Amygdala (tissue), 56 donors: ENCODE results near the gene PDCD6IP.

Source experiments
- DNase-seq, 56 donors: peaks; one replicate each; lab custom pipeline; 2025; lab: John Stamatoyannopoulos, UW

PDCD6IP gene

GRCh38 chr3:33884701-33885100 lies 86.3 kb downstream of the PDCD6IP start:
- DNase-seq: no peak

GRCh38 chr3:33885496-33885895 lies 87.1 kb downstream of the PDCD6IP start:
- DNase-seq: no peak

DNA sequence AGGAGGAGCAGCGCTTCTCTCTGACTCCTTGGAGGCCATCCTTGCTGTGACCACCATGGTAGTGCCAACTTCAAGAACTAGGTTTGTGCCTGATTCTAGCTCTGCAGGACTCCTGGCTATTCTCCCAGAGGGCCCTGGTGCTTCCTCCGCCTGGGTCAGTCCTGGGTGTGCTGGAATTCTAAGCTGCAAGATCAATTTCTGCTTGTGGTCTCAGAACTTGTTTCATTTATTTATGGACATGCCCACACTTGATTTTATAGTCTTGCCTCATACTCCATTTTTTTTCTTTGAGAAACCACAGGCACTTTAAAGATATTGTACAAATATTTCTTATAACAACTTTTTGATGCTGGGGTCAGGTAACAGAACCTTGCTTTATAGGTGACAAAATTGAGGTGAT lies 87.6 kb downstream of the PDCD6IP start:
- DNase-seq: no peak

DNA sequence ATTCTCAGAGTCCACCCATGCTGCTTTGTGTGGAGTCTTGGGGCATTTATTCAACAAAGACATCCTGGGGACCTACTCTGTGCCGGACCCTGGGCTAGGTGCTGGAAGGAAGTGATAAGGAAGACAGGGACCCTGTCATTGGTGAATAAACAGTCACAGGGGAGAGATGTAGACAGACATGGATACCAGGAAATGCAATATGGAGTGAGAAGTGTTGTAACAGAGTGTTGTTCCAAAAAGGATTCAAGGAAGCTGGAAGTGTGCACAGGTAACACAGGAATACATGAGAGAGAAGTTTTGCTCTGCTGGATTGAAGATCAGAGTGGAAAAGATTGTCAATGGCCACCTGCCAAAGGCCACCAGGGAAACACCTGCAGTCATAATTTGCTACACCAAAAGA lies 89.0 kb downstream of the PDCD6IP start:
- DNase-seq: no peak

- DNase-seq: no peak
Measured at GRCh38 chr3:33889394-33890039, 91.1 kb downstream of the PDCD6IP start.

DNA sequence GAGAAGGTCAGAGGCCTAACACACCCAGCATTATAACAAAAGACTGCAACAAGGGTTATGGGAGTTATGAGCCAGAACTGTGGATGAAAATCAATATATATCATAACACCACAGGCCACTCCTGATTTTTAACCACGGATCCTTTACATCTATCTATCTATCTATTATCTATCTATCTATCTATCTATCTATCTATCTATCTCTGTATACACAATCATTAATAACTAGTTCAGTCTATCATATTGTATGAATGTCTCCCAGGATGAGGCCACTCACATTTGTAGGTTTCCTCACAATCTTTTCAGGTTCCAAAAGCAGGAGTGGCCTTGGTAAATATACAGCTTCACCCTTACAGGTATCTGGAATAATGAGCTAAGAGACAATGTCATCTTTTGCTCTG lies 94.2 kb downstream of the PDCD6IP start:
- no peak for DNase-seq

GRCh38 chr3:33895658-33896057 lies 97.2 kb downstream of the PDCD6IP start:
- no peak for DNase-seq

DNA sequence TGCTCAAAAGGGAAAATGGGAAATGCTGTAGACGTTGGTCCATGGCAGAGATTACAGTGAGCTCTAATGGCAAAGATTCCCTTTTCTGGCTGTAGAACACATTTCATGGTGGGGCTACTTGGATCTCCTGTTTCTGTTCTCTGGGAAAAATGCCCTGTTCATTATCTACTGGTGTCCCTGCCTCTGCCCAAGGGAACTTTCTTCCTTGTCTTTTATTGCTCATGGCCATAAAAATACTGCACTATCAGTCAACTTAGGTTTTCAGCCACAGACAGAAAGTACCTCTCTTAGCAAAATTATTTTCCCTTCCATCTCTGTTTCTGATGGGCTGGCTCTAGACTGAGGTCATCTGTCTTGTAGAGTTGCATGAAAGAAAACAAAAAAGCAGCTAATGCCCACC lies 98.9 kb downstream of the PDCD6IP start:
- no peak for DNase-seq

DNA sequence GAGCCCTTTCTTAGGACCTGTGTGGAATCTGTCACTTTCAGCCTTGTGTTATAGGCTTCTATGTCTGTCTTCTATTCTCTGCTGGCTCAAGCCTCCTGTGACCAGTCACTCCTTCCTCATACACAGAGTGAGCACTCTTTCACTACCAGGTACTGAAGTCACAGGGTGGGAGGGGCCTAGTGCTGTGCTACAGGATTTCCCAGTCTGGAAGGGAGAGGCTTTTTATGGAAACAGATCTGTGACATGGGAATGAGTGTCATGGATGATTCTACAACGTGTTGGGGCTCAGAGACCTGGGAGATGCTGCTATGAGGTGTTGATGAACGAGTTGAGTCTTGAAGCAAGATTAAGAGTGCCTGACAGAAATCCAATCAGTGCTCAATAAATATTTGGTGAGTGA lies 100.5 kb downstream of the PDCD6IP start:
- DNase-seq: no peak

DNA sequence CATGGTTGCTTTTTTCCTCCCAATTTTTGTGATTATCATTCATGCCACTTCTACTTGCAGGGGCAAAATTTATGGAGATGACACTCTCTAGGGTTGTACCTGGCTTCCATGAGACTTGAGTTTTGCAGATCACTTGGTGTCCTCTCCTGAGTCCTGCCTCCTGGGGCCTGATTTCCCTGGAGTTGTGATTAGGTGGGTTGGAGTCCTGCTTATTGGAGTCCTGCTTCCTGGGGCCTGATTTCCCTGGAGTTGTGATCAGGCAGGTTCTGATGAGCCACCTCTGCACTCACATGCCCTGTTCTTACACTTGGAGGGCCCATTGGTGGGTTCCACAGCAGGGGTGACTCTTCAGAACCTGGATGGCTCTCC lies 102.0 kb downstream of the PDCD6IP start:
- no peak for DNase-seq

DNA sequence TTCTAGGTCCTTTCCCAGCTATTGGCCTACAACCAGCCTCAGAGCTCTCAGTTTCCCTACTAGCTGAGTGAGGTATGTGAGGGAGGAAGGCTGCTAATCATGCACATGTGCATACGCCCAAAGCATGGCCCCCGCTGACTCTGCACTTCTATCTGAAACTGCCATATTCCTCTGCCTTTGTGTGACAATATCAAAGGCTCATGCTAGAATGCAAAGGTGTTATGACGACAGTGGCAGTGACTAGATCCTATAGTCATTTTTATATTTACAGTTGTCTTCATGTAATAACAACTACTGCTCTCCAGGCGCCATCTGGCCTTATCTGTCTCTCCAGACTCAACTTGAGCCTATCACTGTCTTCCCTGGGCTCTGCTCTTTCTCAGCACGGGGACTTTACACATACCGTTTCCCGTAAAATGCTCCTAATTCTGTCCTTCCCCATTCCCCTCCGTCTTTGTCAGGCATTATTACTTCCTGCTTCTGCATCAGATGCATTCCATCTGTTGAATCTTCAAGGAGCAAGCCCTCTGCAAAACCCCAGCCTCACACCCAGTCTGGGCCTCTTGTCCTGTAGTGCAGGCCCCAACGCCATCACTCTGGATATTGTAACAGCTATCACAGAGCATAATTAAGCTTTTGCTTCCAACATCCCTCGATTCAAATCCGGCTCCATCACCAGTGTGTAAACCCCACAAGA lies 102.5 kb downstream of the PDCD6IP start:
- DNase-seq: no peak

GRCh38 chr3:33901862-33902563 lies 103.6 kb downstream of the PDCD6IP start:
- no peak for DNase-seq

GRCh38 chr3:33904730-33905129 lies 106.3 kb downstream of the PDCD6IP start:
- no peak for DNase-seq

- DNase-seq: no peak
Measured at GRCh38 chr3:33908250-33908851, 109.9 kb downstream of the PDCD6IP start.

DNA sequence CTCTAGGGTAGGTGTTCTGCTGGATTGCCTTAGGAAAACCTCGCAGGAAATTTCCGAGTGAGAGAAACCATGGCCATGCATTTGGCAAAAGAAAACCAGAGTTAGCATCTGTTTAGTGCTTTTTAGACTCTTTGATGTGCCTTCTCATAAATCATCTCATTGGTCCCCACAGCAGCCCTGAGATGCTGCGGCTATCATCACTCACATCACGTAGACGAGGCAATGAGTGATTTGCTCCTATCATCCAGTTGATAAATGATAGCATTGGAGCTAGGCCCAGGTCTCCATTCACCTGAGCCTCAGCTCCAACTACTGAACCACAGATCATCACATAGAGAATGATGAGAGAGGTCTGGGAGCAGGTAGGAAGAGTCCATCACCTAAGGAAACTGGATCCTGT lies 111.1 kb downstream of the PDCD6IP start:
- no peak for DNase-seq

DNA sequence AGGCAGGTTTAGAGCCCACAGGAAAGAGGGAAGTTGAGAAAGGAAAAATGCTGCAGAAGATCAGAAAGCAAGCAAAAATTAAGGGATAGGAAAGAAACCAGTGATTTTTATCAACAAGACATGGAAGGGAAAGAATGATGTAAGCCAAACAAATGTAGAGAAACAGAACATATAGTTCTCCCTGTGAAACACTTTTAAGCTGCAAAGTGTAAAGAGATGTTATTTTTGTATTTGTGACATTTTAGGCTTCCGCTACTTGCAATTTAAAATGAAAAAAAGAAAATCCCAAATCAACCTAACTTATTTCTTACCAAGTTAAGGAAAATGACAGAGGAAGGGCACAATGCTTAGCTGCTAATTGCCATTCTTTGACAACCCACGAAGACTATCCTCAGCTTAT lies 111.6 kb downstream of the PDCD6IP start:
- no peak for DNase-seq

DNA sequence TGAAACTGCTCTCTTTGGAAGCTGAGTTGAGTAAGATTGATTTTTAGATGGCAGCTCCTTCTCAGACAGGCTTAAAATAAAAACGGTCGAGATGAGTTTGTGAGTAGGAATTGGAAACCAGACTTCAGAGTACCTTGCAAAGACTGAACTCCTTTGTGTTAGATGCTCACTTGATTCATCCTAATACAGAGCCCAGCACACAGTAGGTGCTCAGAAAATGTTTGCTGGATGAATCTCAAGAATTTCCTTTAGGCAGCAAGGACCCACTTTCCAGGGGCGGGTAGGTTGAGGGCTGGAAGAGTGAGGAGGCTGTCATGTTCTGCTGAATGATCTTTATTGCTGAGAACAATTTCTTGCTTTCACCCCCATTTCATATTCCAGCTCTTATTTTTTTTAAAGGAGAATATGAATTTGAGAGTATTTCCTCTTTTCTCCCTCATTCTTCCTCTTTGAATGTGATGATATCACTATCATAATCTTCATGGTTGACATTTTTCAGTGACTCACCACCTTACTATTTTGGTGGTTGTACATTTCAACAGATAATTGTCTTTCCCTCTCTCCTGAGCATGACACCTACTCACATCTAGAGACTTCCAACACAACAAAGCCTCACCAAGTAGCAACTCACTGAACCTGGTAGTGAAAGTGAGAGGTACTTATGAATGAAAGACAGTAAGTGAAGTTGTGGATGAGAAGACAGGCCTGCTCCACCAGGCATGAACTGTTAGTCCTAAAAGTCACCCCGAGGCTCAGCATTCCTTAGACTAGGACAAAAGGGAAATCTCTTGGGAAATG lies 113.3 kb downstream of the PDCD6IP start:
- DNase-seq: no peak

DNA sequence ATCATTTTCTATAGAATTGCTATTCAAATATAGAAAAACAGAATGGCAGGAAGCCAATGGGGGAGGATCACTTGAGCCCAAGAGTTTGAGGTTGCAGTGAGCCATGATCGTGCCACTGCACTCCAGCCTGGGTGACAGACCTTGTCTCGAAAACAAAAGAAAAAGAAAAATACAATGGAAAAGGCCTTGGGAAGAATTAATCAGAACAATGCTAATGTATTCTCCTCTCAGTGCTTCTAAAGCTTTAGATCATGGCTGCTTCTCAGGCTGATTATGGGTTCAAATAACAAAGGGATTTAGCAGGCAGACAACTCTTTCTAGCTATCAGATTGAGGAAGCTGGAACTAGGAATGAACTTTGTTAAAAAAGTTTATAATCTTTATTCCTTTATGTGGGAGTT lies 115.8 kb downstream of the PDCD6IP start:
- DNase-seq: no peak

DNA sequence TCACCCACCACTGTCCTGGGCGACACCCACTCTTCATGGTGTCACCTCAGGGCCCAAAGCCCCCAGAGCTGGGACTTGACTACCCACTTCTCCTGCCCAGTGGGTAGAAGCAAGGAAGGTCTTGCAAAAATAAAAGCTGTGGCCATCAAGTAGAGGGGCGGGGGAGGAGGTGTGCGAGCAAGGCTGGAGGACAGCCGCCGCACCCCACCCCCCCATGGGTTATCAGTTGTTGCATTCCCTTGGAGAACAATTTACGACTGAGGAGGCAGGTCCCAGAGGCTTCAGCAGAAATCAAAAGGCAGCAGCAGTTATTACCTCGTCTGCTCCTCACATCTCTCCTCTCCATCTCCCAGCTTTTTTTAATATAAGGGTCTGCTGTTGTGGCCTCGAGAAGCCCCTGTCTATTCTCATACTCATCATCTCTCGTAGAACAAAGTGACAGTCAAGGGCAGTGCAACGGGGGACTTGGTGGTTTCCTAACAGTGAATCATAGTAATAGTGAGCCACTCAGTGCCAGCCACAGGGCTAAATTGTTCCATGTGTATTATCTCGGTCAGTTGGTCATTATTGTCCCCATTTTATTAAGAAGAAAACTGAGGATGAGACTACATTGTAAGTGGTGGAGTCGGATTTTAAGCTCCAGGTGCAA lies 116.4 kb downstream of the PDCD6IP start:
- DNase-seq: no peak
